K562 (cell line): ENCODE results near the gene GLT8D2. TPM values are rescaled to one million over a fixed set of nuclear protein-coding genes. Genes with fewer than 3 reads are reported as not detected.

Source experiments
- ATAC-seq: fragments of 200-7000 bp; cut with Tn5 transposase; 3 replicates; pipeline ENCODE4 v1.9.1; 2020; ENCODE audit warnings: moderate library complexity
- BruUV-seq: library from RNA; stranded (reverse); fragments of 400-500 nt; replicated peaks from 2 replicates; lab custom pipeline; 2021; lab: Mats Ljungman, UMichigan
- CTCF ChIA-PET: fragments of 300-600 bp; formaldehyde crosslinking; extraction: SDS; loops from one replicate; lab custom pipeline; 2021; ENCODE audit warnings: low intra/inter-chr PET ratio; lab: Yijun Ruan, JAX
- POLR2A ChIA-PET: fragments of 300-600, 350-650 bp; sonication (Branson Sonifier 250); formaldehyde crosslinking; extraction: SDS; loops from one replicate; lab custom pipeline; 2021; ENCODE audit warnings: antibody characterized with exemption, inconsistent platforms; lab: Yijun Ruan, JAX
- DNase-seq, 4 experiments: peaks; one replicate each; pipeline versions ENCODE4 v3.0.0 to v3.0.0-alpha.2; 2011 to 2018; ENCODE audit warnings: low spot score in 3 of 4, mixed read lengths in 3 of 4; ENCODE audit errors: extremely low read depth in 1 of 4
- FAIRE-seq: peaks from 2 replicates; lab custom pipeline; 2011; peaks lifted over from hg19 to GRCh38; lab: Jason Lieb, UNC
- H2AFZ ChIP-seq: 2 replicates; pipeline ENCODE4 v1.6.0; 2011; ENCODE audit warnings: low read depth, low read length, control low read depth, inconsistent platforms
- H3K27ac ChIP-seq: fragments of 200-600 bp; 3 replicates; pipeline ENCODE4 v1.8.0; 2011; ENCODE audit warnings: low read depth, mild to moderate bottlenecking, control low read depth, inconsistent platforms, low read length, moderate library complexity, mixed read lengths; ENCODE audit errors: extremely low read depth
- H3K27me3 ChIP-seq, 2 experiments: fragments of 300-600 bp in 1 of 2; 2 replicates in 1 of 2; 3 replicates in 1 of 2; pipeline versions ENCODE4 v1.6.0 to v1.8.0; 2011; ENCODE audit warnings: inconsistent platforms in 2 of 2, low read length in 2 of 2, mild to moderate bottlenecking in 1 of 2, mixed read lengths in 1 of 2, moderate library complexity in 1 of 2; ENCODE audit not compliant: control insufficient read depth in 2 of 2, insufficient read depth in 2 of 2
- H3K36me3 ChIP-seq: fragments of 300-600 bp; 3 replicates; pipeline ENCODE4 v1.8.0; 2011; ENCODE audit warnings: mild to moderate bottlenecking, low read length, inconsistent platforms; ENCODE audit not compliant: control insufficient read depth, insufficient read depth
- H3K4me1 ChIP-seq, 2 experiments: fragments of 200-600 bp in 1 of 2; replicated peaks in 1 of 2; 2 replicates in 1 of 2; 3 replicates in 1 of 2; pipeline versions ENCODE4 v1.5.1 to v1.8.0; 2011; ENCODE audit warnings: inconsistent platforms in 2 of 2, low read length in 2 of 2, mild to moderate bottlenecking in 1 of 2, mixed read lengths in 1 of 2, moderate library complexity in 1 of 2; ENCODE audit not compliant: control insufficient read depth in 2 of 2, insufficient read depth in 2 of 2
- H3K4me2 ChIP-seq: 2 replicates; pipeline ENCODE4 v1.6.1; 2011; ENCODE audit warnings: low read length, control low read depth, inconsistent platforms, mixed read lengths; ENCODE audit not compliant: insufficient read depth
- H3K4me3 ChIP-seq: fragments of 200-600 bp; sonication (generic), shearing (Covaris generic); 2 replicates; pipeline ENCODE4 v1.5.1; 2016; ENCODE audit warnings: control low read depth, inconsistent platforms
- H3K79me2 ChIP-seq: fragments of 200-600 bp; 3 replicates; pipeline ENCODE4 v1.8.0; 2011; ENCODE audit warnings: low read length, inconsistent platforms; ENCODE audit not compliant: control insufficient read depth, insufficient read depth
- H3K9ac ChIP-seq, 2 experiments: 2 replicates each; pipeline versions ENCODE4 v1.6.0 to v1.6.1; 2011; ENCODE audit warnings: low read depth in 2 of 2, low read length in 2 of 2, control low read depth in 1 of 2, inconsistent platforms in 1 of 2, mild to moderate bottlenecking in 1 of 2, mixed read lengths in 1 of 2; ENCODE audit not compliant: insufficient read depth in 1 of 2
- H3K9me1 ChIP-seq: one replicate; pipeline ENCODE4 v1.6.0; 2011; ENCODE audit warnings: inconsistent platforms, mild to moderate bottlenecking, low read length, moderate library complexity; ENCODE audit not compliant: control insufficient read depth, insufficient read depth
- H3K9me3 ChIP-seq: replicated peaks from 2 replicates; pipeline ENCODE4 v1.5.1; 2011; ENCODE audit warnings: low read depth, low read length, inconsistent platforms; ENCODE audit not compliant: control insufficient read depth, insufficient read depth
- H4K20me1 ChIP-seq: replicated peaks from 2 replicates; pipeline ENCODE4 v1.6.1; 2011; ENCODE audit warnings: low read length, inconsistent platforms, mixed read lengths; ENCODE audit not compliant: control insufficient read depth, insufficient read depth
- ATF1 ChIP-seq, 2 experiments: fragments of 450-650 bp in 1 of 2; IDR thresholded peaks; 2 replicates each; pipeline ENCODE4 v1.6.1; 2016; ENCODE audit warnings: missing compliant biosample characterization in 1 of 2, missing genetic modification characterization in 1 of 2
- ATF6 ChIP-seq: sonication (generic); formaldehyde crosslinking; IDR thresholded peaks from 2 replicates; pipeline ENCODE4 v1.4.0; 2020; ENCODE audit warnings: mild to moderate bottlenecking, missing genetic modification reagents
- FOSL1 ChIP-seq: fragments of 200-800 bp; sonication (Bioruptor generic); conservative IDR thresholded peaks from 2 replicates; pipeline ENCODE4 v1.6.1; 2016; ENCODE audit warnings: missing genetic modification characterization, missing compliant biosample characterization
- SAP30 ChIP-seq: fragments of 200-600 bp; sonication (generic); IDR thresholded peaks from 2 replicates; pipeline ENCODE4 v1.6.1; 2012; ENCODE audit warnings: borderline replicate concordance, low read depth, mild to moderate bottlenecking, moderate library complexity, low read length, control low read depth, inconsistent platforms; ENCODE audit not compliant: insufficient read depth, poor library complexity, severe bottlenecking
- TGIF2 ChIP-seq: sonication (generic); formaldehyde crosslinking; IDR thresholded peaks from 2 replicates; pipeline ENCODE4 v1.8.1; 2022; ENCODE audit warnings: mild to moderate bottlenecking, missing genetic modification reagents, moderate library complexity
- THRB ChIP-seq: fragments of 450-650 bp; formaldehyde crosslinking; conservative IDR thresholded peaks from 2 replicates; pipeline ENCODE4 v1.4.0; 2022; ENCODE audit warnings: mild to moderate bottlenecking, missing genetic modification characterization
- UBTF ChIP-seq, 2 experiments: IDR thresholded peaks; 2 replicates each; pipeline ENCODE4 v1.6.1; 2012; ENCODE audit warnings: improper control_type of control experiment in 2 of 2, low read depth in 2 of 2, low read length in 2 of 2, borderline replicate concordance in 1 of 2
- ZNF224 ChIP-seq: sonication (generic); formaldehyde crosslinking; IDR thresholded peaks from 2 replicates; pipeline ENCODE4 v1.8.0; 2022; ENCODE audit warnings: mild to moderate bottlenecking, missing genetic modification reagents
- ZNF384 ChIP-seq: IDR thresholded peaks from 2 replicates; pipeline ENCODE4 v1.6.1; 2012; ENCODE audit warnings: low read depth, low read length, improper control_type of control experiment
- WGBS: fragments of 100-300 bp; shearing (Covaris generic); methylation state at CpG from one replicate; pipeline ENCODE4 v1.1.6; 2016; ENCODE audit warnings: low coverage, mixed read lengths; ENCODE audit not compliant: insufficient coverage; ENCODE audit errors: missing lambda C conversion rate; 5-methylcytosine and 5-hydroxymethylcytosine counted together
- in situ Hi-C: fragments of 300-500 bp; cut with MboI; formaldehyde crosslinking; loops from 4 replicates; pipeline ENCODE4 v1.15.0; 2018; ENCODE audit warnings: inconsistent platforms, mixed read lengths
- intact Hi-C: fragments of 100-400 bp; cut with micrococcal nuclease; formaldehyde crosslinking; loops from 2 replicates; pipeline ENCODE4 v1.14.2; 2022
- polyA plus RNA-seq, 8 experiments: library from polyadenylated mRNA; depleted of rRNA in 4 of 8; stranded (reverse) in 5 of 8; unstranded in 3 of 8; fragments of >200 nt; fragmentation: Nextera tagmentation in 2 of 8; fragmentation: Illumina TruSeq in 1 of 8; extraction: Ambion mirVana in 2 of 8; extraction: Trizol in 1 of 8; gene quantifications; 2 replicates each; pipeline versions ENCODE4 v1.2.1 to v1.2.3, GENCODE V29; 2011 to 2014; ENCODE audit warnings: inconsistent platforms in 1 of 8, missing spikeins in 1 of 8
- total RNA-seq, 7 experiments: library from RNA; depleted of rRNA in 6 of 7; stranded (reverse); fragments of >200 nt in 6 of 7; fragmentation: Illumina TruSeq in 2 of 7; extraction: Trizol in 2 of 7; gene quantifications; 2 replicates each; pipeline versions ENCODE4 v1.2.1 to v1.2.3, GENCODE V29; 2011 to 2021; ENCODE audit warnings: low replicate concordance in 1 of 7

GLT8D2 gene
- total and polyA plus RNA-seq, 9 of the 15 experiments (the other 6 are each of a cell fraction or from before 2014, with no cell fraction given) = 0.18 to 0.27 (median 0.18) TPM; not detected in 6

DNA sequence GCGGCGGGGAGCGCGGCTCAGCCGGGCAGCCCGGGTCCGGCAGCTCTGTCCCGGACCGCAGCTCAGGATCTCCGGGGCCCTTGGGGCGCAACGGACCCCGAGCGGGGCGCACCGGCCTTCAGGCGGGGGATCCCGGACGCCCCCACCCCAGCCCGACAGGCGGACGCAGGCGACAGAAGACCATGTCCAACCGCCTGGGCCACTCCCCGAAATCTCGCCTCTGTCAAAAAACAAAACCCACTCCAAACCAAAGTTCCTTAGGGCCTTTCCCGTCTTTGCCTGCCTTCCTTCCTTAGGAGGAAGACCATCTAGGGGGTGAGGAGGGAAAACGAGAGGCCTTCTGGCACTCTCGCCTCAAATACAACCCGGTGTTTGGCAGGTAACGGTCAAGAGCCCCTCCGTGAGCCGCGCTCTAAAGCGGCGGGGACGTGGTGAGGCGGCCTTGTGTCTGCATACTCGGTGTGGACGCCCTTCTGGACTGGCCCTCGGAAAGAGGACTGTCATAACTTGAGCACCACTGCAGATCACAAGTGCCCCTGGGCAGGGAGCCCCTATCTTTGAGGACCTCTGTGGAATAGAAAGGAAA lies 14.9 kb upstream of the GLT8D2 start:
- intact Hi-C loops = loop anchor here (2.0 kb wide), 1 partner anchor 44 kb away; no protein-coding TSS in a partner anchor
- BruUV-seq = no TSS peak
- peak; percentile 63 for ATAC-seq
- TF ChIP-seq TGIF2 (0 out of 2 replicates have a peak, but pooled peaks have one; percentile 8), FOSL1 (0 out of 2 replicates have a peak, but pooled peaks have one; percentile 19), ZNF384 (0 out of 2 replicates have a peak, but pooled peaks have one; percentile 17), UBTF (IDR thresholded peaks at IDR 0.05; ENCODE audit: borderline replicate concordance in 1 of 2, low read depth in 2 of 2, low read length in 2 of 2) (0 out of 4 replicates have a peak, but pooled peaks of 1 of the 2 experiments have one; percentile 7), ATF1 (CRISPR knock-in tag; IDR thresholded peaks at IDR 0.05) (no peak), ATF1 (tag; IDR thresholded peaks at IDR 0.05) (0 out of 2 replicates have a peak, but pooled peaks have one; percentile 25), ZNF224 (CRISPR knock-in tag) (no peak), SAP30 (peak; percentile 70), ATF6 (CRISPR knock-in tag) (0 out of 2 replicates have a peak, but pooled peaks have one; percentile 58), THRB (no peak)

More for the DNA sequence above, 14.9 kb upstream of the GLT8D2 start:
- H3K4me1 ChIP-seq = peaks cover 5 to 15% of the 10 kb centered on the region in 2 experiments; a peak in 3 of 5 replicates
- H2AFZ ChIP-seq = peak overlapping the region; percentile 99
- H3K4me2 ChIP-seq = peak overlapping the region; percentile 83
- H3K9me1 ChIP-seq = no peaks in the 10 kb centered on the region
- peak overlapping the region; percentile 68 to 90; a peak in 3 of 4 replicates for H3K9ac ChIP-seq
- H3K27ac ChIP-seq = no peak overlapping the region; the same call in 2 of the 3 replicates
- FAIRE-seq (peak; percentile 49), DNase-seq (peak in 2 of 4 experiments; percentile 35 to 48)
- H4K20me1 ChIP-seq = no peaks in the 10 kb centered on the region
- H3K4me3 ChIP-seq = peak overlapping the region; percentile 99
- POLR2A ChIA-PET = interaction anchor here (0.7 kb wide), 1 partner anchor 67 kb away, joined by 3 read pairs; no protein-coding TSS in a partner anchor
- in situ Hi-C loops = no loop called here
- peaks cover 5% of the 10 kb centered on the region in 2 experiments; a peak in 1 of 5 replicates for H3K27me3 ChIP-seq
- H3K36me3 ChIP-seq = peaks cover 10% of the 10 kb centered on the region; the same call in 1 of the 3 replicates
- H3K9me3 ChIP-seq = no peaks in the 10 kb centered on the region
- WGBS = under 1% methylated on average over 38 of the region's 41 CpGs
- H3K79me2 ChIP-seq = peaks cover 11% of the 10 kb centered on the region; the same call in 2 of the 3 replicates
- CTCF ChIA-PET = interaction anchor here (0.6 to 1.0 kb wide), 2 partner anchors 42 to 102 kb away, joined by 3 read pairs; no protein-coding TSS in a partner anchor
